COR-L47 (cell line): ENCODE results near the gene ATCAY.
"Not testable (repeated sequence)": the region's sequence is repeated elsewhere in the genome, so short reads cannot be mapped to it uniquely, and the experiment has no call there.

Experiments
- DNase-seq: peaks from one replicate; lab custom pipeline; 2025; lab: John Stamatoyannopoulos, UW

Gene ATCAY

GRCh38 chr19:3902317-3902973, 22.0 kb downstream of the ATCAY start:
- DNase-seq, result no peak

- DNase-seq, result no peak
Measured at GRCh38 chr19:3904233-3904632, 23.7 kb downstream of the ATCAY start.

- no peak for DNase-seq
Measured at GRCh38 chr19:3907626-3908265, 27.3 kb downstream of the ATCAY start.

GRCh38 chr19:3908266-3909054, 28.0 kb downstream of the ATCAY start:
- DNase-seq, result no peak

- no peak for DNase-seq
Measured at GRCh38 chr19:3910105-3910504, 29.6 kb downstream of the ATCAY start.

GRCh38 chr19:3914199-3914598, 33.7 kb downstream of the ATCAY start:
- DNase-seq, result no peak

- no peak for DNase-seq
Measured at GRCh38 chr19:3916033-3916432, 35.5 kb downstream of the ATCAY start.

GRCh38 chr19:3919793-3920192, 39.3 kb downstream of the ATCAY start:
- no peak for DNase-seq

- DNase-seq, result no peak
Measured at GRCh38 chr19:3923096-3923758, 42.7 kb downstream of the ATCAY start.

- DNase-seq, result no peak
Measured at GRCh38 chr19:3923912-3924311, 43.4 kb downstream of the ATCAY start.

- DNase-seq, result no peak
Measured at GRCh38 chr19:3931041-3931440, 50.6 kb downstream of the ATCAY start.

GRCh38 chr19:3932931-3933810, 52.7 kb downstream of the ATCAY start, which contains the start of gene NMRK2:
Gene NMRK2, plus strand, starts transcription at chr19:3933069. Its CDS starts 603 bp downstream, at chr19:3933672.
- DNase-seq, result peak; percentile 14

GRCh38 chr19:3936506-3937442, 56.3 kb downstream of the ATCAY start:
- DNase-seq, result no peak

- not testable (repeated sequence) for DNase-seq
Measured at GRCh38 chr19:3938300-3938950, 57.9 kb downstream of the ATCAY start.

- no peak for DNase-seq
Measured at GRCh38 chr19:3942790-3943409, 62.4 kb downstream of the ATCAY start.

- no peak for DNase-seq
Measured at GRCh38 chr19:3944018-3944721, 63.7 kb downstream of the ATCAY start.

- no peak for DNase-seq
Measured at GRCh38 chr19:3945838-3946237, 65.4 kb downstream of the ATCAY start.

GRCh38 chr19:3947316-3947933, 66.9 kb downstream of the ATCAY start:
- DNase-seq, result not testable (repeated sequence)
